Activated CD4-positive, alpha-beta T cell treated with anti-CD3 and anti-CD28 coated beads, Interleukin-2, amount 50 U/mL, for 16 hours (primary cell): Measurements from ENCODE around the gene PLEKHA1.

ENCODE experiments used
- DNase-seq: peaks from one replicate; pipeline ENCODE4 v3.0.0-alpha.2; 2020

The PLEKHA1 gene

DNA sequence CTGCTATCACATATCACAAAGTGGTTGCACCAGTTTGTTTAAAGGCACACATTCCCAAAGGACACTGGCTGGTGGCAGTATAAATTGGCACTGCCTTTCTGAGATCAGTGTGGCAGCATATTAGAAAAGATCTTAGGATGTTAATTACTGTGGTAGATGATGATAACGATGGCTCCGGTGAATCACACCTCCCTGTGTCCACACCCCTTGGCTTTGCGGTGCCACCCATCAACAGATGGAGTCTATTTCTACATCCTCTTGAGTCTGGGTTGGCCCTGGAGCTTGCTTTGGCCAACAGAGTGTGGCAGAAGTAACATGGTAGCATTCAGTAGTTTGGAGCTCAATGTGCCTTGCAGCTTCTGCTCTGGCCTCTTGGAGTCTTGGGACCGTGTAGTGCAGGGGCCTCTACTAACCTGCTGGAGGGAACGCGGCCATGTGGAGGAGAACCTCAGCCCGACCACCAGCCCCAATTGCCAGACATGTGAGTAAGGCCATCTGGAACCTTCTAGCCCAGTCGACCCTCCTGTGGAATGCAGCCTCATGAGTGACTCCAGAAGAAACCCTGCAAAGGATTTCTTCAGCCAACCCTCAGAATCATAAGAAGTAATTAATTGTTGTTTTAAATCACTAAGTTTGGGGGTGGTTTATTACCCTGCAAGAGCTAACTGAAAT is 27.2 kb upstream of the PLEKHA1 start:
- DNase-seq: no peak

DNA sequence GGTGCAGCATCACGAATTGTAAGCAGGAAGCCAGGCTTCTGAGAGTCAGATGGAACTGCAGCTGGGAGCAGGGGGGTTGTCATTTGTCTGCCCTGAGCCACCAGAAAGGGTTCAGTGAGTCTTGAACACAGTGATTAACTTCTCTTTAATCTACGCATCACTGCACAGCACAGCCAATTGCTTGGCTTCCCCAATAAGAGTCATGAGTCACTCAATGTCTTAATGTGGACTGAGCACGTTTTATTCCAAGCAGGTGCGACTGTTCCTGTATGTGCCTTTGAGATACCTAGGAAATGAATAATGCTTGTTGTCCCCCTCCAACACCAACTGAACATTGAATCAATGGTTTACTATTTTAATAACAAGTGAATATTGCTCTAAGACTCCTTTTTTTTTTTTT is 26.0 kb upstream of the PLEKHA1 start:
- DNase-seq: no peak

DNA sequence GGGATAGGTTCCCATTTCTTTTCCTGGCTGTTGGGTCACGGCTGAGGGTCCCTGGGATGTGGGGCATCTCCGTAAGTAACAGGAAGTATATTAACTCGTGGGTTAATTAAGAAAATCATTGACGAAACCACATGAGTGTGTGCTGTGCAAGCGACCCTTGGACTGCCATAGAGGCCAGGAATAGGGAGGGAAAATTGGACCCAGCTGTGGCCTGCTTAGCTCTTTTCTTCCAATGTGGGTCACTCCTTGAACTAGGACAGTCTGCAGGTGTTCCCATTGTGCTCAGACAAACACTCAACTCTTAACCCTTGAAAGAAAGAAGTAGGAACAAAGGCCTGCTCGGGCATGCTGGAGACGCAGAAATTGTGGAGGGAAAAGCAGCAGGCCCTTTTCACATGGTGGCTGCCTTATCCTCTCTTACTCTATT is 25.6 kb upstream of the PLEKHA1 start:
- no peak for DNase-seq

GRCh38 chr10:122349758-122350369 is 24.6 kb upstream of the PLEKHA1 start:
- DNase-seq: no peak

DNA sequence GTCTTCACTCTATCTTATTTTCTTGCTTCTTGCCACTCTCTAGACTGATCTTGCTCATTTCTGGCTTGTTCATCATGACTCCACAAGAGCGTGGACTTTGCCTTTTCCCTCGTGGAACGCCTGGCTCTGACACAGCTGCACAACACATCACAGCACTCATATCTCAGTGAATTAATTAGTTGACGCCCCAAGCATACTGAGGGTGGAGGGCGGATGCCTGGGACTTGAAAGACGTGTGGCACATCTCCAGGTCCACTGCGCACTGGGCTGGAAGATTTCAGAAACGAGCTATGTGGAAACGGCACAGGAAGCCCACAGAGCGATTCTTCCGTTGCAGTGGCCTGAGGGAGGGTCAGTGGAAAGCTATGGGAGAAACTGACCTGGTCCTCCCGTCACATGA is 23.6 kb upstream of the PLEKHA1 start:
- no peak for DNase-seq

- no peak for DNase-seq
Measured at GRCh38 chr10:122352817-122353525, 21.5 kb upstream of the PLEKHA1 start.

DNA sequence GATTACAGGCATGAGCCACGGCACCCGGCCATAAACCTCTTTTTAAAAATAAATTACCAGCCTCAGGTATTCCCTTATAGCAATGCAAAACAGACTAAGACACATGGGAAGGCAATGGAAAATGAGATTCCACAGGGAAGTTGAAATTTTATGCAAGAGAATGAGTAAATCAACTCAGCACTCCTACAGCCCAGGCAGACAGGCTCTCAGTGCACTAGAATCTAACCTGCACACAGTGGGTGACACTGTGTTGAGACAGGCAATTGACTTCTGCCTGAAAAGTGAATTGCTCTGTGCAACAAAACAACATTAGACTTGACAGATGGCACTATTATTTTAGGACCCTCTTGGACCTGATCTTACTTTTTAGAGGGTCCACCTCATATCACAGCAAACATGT is 20.1 kb upstream of the PLEKHA1 start:
- DNase-seq: no peak

GRCh38 chr10:122357685-122358084 is 16.8 kb upstream of the PLEKHA1 start:
- DNase-seq: no peak

- no peak for DNase-seq
Measured at GRCh38 chr10:122359621-122360020, 14.9 kb upstream of the PLEKHA1 start.

DNA sequence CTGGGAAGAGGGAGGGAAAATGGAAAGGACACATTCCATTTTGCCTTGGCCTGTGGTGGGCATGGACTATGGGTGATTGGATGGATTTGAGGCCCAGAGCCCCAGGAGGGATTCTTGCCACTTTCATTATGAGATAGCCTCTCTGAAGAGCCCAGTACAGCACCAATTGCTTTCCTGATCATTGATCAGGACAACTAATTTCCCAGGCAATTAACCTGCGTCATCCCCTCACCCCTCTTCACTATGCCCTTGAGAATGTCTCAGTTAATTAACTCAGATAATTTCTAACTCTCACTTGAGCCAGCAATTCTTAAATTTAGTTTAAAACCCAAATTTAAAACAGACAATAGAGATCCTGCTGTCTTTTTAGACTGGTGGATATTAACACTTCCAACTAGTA is 13.5 kb upstream of the PLEKHA1 start:
- DNase-seq: no peak

- DNase-seq: no peak
Measured at GRCh38 chr10:122362031-122362592, 12.4 kb upstream of the PLEKHA1 start.

- DNase-seq: no peak
Measured at GRCh38 chr10:122362621-122363020, 11.9 kb upstream of the PLEKHA1 start.

DNA sequence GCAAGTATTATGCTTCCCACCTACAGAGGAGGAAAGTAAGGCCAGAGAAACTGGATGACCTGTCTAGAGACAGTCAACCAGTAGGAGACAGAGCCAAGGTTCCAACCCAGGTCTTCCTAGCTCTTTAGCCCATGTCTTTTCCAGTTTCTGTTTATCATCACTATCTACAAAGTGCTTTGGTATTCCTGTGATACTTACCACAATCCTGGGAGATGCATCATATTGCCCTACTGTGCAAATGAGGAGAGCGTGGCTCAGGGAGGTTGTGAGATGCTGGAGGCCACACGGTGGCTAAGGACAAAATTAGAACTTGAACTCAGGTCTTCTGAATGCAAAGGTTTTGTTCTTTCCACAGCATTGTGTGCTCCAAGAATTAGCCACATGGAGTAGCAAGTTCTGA is 11.2 kb upstream of the PLEKHA1 start:
- DNase-seq: no peak

DNA sequence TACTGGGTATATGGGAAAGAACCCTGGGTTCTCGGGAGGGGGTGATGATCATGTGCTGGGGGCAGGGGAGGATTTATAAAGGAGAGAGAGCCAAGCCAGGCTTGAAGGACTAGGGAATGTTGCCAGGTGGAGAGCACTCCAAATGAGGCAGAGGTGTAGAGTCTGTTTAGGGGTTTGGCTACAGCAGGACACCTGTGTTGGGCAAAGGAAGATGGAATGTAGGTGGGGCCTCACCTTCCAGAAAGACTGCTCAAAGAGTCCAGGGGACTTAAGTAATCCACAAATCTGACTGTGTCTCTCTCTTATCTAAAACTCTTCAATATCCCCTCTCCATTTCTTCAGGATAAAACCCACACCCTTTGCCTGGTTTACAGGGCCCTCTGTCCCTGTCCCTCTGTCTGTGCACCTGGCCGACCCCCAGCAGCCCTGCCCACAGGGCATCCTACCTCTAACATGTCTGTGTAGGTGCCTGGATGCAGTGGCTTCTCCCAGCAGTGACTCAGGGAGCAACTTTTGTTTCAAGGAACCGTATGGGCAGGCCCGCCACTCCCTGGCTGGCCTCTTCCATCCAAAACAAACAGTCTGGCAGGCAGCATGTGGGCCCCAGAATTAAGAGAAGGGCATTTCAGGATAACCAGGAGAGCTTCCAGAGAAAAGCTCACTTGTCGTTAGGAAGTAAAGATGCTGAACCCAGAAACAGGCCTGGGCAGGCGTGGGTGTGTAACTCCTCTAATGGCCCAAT is 10.6 kb upstream of the PLEKHA1 start:
- DNase-seq: no peak

DNA sequence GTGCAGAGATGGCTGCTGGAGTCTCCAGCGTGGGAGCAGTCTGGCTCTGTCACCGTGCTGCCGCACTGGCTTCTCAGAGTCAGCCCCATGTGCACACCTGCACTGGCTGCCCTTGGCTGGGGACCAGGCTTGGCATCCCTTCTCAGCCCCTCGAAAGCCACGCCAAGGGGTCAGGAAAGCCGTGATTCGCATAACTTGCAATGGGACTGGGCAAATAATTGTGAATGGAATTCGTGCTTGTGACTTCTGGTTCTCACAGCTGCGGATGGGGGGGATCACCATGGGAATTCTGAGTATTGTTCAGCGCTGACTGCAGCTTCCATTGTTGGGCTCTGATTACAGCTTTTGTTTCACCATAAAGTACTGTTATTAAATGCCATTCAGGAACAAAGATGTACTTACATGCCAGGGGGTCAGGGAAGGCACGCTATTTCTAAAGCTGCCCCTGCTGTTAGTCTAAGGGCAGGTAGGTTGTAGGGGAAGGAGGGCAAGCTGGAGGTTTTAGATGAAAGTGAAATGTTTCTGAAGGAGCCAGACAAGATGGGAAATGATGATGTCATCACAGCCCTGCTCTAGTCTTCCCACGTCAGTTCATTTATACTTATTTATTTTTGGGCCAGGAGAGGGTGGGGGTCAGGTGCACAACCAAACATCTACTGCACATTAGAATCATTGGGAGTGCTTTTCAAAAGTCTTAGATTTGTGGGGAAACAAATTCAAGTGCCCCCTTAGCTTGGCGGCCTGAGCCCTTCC is 5.8 kb upstream of the PLEKHA1 start:
- no peak for DNase-seq

GRCh38 chr10:122373108-122373507 is 1.4 kb upstream of the PLEKHA1 start:
- DNase-seq: no peak

DNA sequence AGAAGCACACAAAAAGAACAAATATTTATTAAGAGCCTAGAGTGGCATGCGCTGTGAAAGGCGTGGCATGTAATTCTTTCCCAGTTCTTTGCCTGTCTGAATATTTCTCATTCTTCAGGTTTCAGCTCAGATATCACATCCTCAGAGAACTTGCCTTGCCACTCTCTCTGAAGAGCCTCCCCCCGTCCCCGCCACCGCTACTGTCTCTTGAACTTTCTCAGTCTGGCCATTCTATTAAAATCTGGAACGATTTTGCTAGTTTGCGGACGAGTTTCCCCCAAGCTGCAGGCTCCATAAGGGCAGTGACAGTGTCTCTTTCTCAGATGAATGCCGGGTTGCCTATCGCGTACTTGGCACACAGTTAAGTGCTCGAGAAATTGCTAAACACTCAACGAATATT is 787 bp upstream of the PLEKHA1 start:
- DNase-seq: no peak

- peak; percentile 82 for DNase-seq
Measured at GRCh38 chr10:122374859-122375678, 561 bp downstream of the PLEKHA1 start.

DNA sequence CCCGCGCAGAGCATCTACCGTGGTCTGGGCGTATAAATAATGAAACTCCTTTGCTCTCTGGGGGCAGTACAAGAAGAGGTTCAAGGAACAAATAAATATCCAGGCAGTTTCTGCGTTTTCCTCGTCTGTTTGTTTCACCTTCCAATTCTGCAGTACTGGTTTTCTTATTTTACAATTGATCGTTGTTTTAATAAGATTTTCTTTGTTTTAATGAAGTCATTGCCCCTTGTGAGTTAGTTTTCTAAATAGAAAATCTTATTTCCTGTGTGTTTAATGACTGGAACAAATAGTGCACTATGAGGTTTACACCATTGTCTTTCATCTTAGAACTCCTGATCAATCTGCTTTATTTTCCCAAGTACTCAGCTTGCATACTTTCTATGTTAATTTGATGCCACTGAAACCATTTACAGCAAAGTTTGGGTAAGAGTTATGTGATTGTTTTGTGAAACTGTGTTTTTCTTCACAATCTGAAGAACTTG is 1.2 kb downstream of the PLEKHA1 start:
- no peak for DNase-seq

GRCh38 chr10:122376364-122376961 is 2.0 kb downstream of the PLEKHA1 start:
- DNase-seq: no peak

DNA sequence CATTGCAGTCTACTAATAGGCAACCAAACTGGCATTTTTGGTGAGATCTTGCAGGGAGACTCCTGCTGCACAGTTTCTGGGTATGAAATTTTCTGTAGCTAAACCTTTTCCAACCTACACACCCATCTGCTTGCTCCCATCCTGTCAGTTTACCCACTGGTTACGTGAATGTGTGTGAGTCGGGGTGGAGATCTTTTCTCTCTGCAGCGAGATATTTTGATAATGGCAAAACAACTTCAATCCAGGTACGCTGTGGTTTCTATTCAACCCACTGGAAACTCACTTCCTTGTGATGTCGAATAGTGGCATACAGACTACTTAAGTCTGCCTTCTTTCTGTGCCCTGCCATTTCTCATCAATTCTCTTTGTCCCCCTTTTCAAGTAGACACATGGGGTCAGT is 4.5 kb downstream of the PLEKHA1 start:
- DNase-seq: no peak
